Common myeloid progenitor, CD34-positive (primary cell): ENCODE results near the gene USP37.

Experiments
- CTCF ChIA-PET: fragments of 350-600 bp; sonication (Branson Sonifier 250); formaldehyde crosslinking; loops from one replicate; lab custom pipeline; 2021; ENCODE audit warnings: antibody characterized with exemption; lab: Charles Lee
- POLR2A ChIA-PET: fragments of 350-600 bp; sonication (Branson Sonifier 250); formaldehyde crosslinking; loops from one replicate; lab custom pipeline; 2021; ENCODE audit warnings: antibody characterized with exemption; lab: Charles Lee
- DNase-seq, 3 donors: peaks; one replicate each; pipeline versions ENCODE4 v3.0.0 to v3.0.0-alpha.2; 2013
- H3K27ac ChIP-seq, 2 experiments: 1 replicate in 1 of 2; 2 replicates in 1 of 2; pipeline ENCODE4 v1.7.0; 2013; ENCODE audit warnings: inconsistent platforms in 2 of 2, low read length in 2 of 2, mild to moderate bottlenecking in 2 of 2, low read depth in 1 of 2, moderate library complexity in 1 of 2; ENCODE audit not compliant: severe bottlenecking in 2 of 2, insufficient read depth in 1 of 2, poor library complexity in 1 of 2
- H3K27me3 ChIP-seq, 5 experiments: replicated peaks in 2 of 5; 1 replicate in 3 of 5; 2 replicates in 2 of 5; pipeline versions ENCODE4 v1.6.1 to v1.7.0; 2013; ENCODE audit warnings: low read length in 4 of 5, mild to moderate bottlenecking in 2 of 5, moderate library complexity in 2 of 5, inconsistent platforms in 1 of 5; ENCODE audit not compliant: insufficient read depth in 5 of 5, control insufficient read depth in 4 of 5
- H3K36me3 ChIP-seq, 4 experiments: 1 replicate in 2 of 4; 2 replicates in 2 of 4; pipeline versions ENCODE4 v1.6.1 to v1.7.0; 2013; ENCODE audit warnings: low read length in 3 of 4, control low read depth in 1 of 4, mild to moderate bottlenecking in 1 of 4; ENCODE audit not compliant: control insufficient read depth in 4 of 4, insufficient read depth in 4 of 4
- H3K4me1 ChIP-seq, 4 experiments: 1 replicate in 3 of 4; 2 replicates in 1 of 4; pipeline versions ENCODE4 v1.6.1 to v1.7.1; 2013; ENCODE audit warnings: low read length in 3 of 4, mild to moderate bottlenecking in 3 of 4, control low read depth in 1 of 4, inconsistent platforms in 1 of 4, moderate library complexity in 1 of 4; ENCODE audit not compliant: control insufficient read depth in 4 of 4, insufficient read depth in 4 of 4; ENCODE audit errors: control extremely low read depth in 1 of 4
- H3K4me3 ChIP-seq, 7 experiments: 1 replicate in 4 of 7; 2 replicates in 3 of 7; pipeline versions ENCODE4 v1.5.1 to v1.7.0; 2013; ENCODE audit warnings: mild to moderate bottlenecking in 7 of 7, low read length in 6 of 7, moderate library complexity in 6 of 7, inconsistent platforms in 2 of 7, low read depth in 2 of 7, control low read depth in 1 of 7; ENCODE audit not compliant: insufficient read depth in 4 of 7, control insufficient read depth in 1 of 7; ENCODE audit errors: extremely low read depth in 1 of 7
- H3K9me3 ChIP-seq, 5 experiments: 1 replicate in 4 of 5; 2 replicates in 1 of 5; pipeline versions ENCODE4 v1.6.1 to v1.7.1; 2013; ENCODE audit warnings: low read length in 4 of 5, mild to moderate bottlenecking in 2 of 5, inconsistent platforms in 1 of 5, low read depth in 1 of 5, moderate library complexity in 1 of 5; ENCODE audit not compliant: control insufficient read depth in 4 of 5, insufficient read depth in 2 of 5; ENCODE audit errors: control extremely low read depth in 1 of 5
- WGBS: methylation state at CpG from one replicate; pipeline ENCODE4 v1.1.5; 2013; ENCODE audit not compliant: insufficient coverage; 5-methylcytosine and 5-hydroxymethylcytosine counted together

The USP37 gene

GRCh38 chr2:218569661-218570500 is 1.7 kb upstream of the USP37 start:
- CTCF ChIA-PET, result interaction anchor here (1.6 kb wide), 1 partner anchor 16 kb away, joined by 5 read pairs; no protein-coding TSS in a partner anchor
- Histone ChIP-seq H3K27me3 (no peaks in the 10 kb centered on the region), H3K9me3 (no peaks in the 10 kb centered on the region), H3K4me3 (peak overlapping the region in 6 of 7 experiments; percentile 61 to 90 (median 80)), H3K36me3 (peaks cover 6 to 37% (median 12%) of the 10 kb centered on the region in 4 experiments), H3K4me1 (peaks cover 28 to 44% (median 38%) of the 10 kb centered on the region in 4 experiments), H3K27ac (peak overlapping the region; percentile 96 to 98)
- WGBS, result 0% methylated on average over 5 of the region's 10 CpGs
- peak in 2 of 3 donors; percentile 20 to 29 for DNase-seq
- POLR2A ChIA-PET, result interaction anchor here (0.7 kb wide), 1 partner anchor 20 kb away, joined by 3 read pairs; no protein-coding TSS in a partner anchor

GRCh38 chr2:218569038-218569431 is 884 bp upstream of the USP37 start:
- WGBS, result under 1% methylated on average over 31 of the region's 31 CpGs
- peak; percentile 48 to 84 (median 80) for DNase-seq
- Histone ChIP-seq H3K9me3 (no peaks in the 10 kb centered on the region), H3K4me1 (peaks cover 28 to 44% (median 38%) of the 10 kb centered on the region in 4 experiments), H3K27me3 (no peaks in the 10 kb centered on the region), H3K36me3 (peaks cover 3 to 34% (median 11%) of the 10 kb centered on the region in 4 experiments), H3K27ac (peak overlapping the region; percentile 96 to 98), H3K4me3 (peak overlapping the region; percentile 61 to 90 (median 77))
- ChIA-PET POLR2A (interaction anchor here (0.7 kb wide), 1 partner anchor 20 kb away, joined by 3 read pairs; no protein-coding TSS in a partner anchor), CTCF (no interaction called here)

- POLR2A ChIA-PET, result no interaction called here
- H3K36me3 ChIP-seq, result peaks cover 3 to 35% (median 13%) of the 10 kb centered on the region in 4 experiments
- H3K27ac ChIP-seq, result peak overlapping the region; percentile 97 to 98
- H3K9me3 ChIP-seq, result no peaks in the 10 kb centered on the region
- DNase-seq, result no peak
- peak overlapping the region; percentile 57 to 90 (median 82) for H3K4me3 ChIP-seq
- H3K27me3 ChIP-seq, result no peaks in the 10 kb centered on the region
- H3K4me1 ChIP-seq, result peaks cover 28 to 44% (median 38%) of the 10 kb centered on the region in 4 experiments
- WGBS, result 1% methylated on average over 19 of the region's 19 CpGs
- CTCF ChIA-PET, result interaction anchor here (0.9 kb wide), 1 partner anchor 9 kb away, joined by 3 read pairs; no protein-coding TSS in a partner anchor
These were observed 358 bp downstream of the USP37 start for GRCh38 chr2:218567797-218568189.

- DNase-seq, result peak in 2 of 3 donors; percentile 46 to 58
- Histone ChIP-seq H3K4me1 (peaks cover 28 to 44% (median 38%) of the 10 kb centered on the region in 4 experiments), H3K36me3 (peaks cover 0 to 38% (median 13%) of the 10 kb centered on the region in 4 experiments), H3K4me3 (peak overlapping the region in 1 of 7 experiments; percentile 90), H3K27me3 (no peaks in the 10 kb centered on the region), H3K9me3 (no peaks in the 10 kb centered on the region), H3K27ac (no peak overlapping the region)
- 40% methylated on average over 1 of the region's 1 CpG for WGBS
- CTCF ChIA-PET, result no interaction called here
- POLR2A ChIA-PET, result no interaction called here
These were observed 1.9 kb downstream of the USP37 start for GRCh38 chr2:218566296-218566695.

- DNase-seq, result no peak
- ChIA-PET CTCF (interaction anchor here (1.2 kb wide), 1 partner anchor 14 kb away, joined by 3 read pairs; no protein-coding TSS in a partner anchor), POLR2A (no interaction called here)
- Histone ChIP-seq H3K4me1 (peaks cover 10 to 24% (median 22%) of the 10 kb centered on the region in 4 experiments), H3K4me3 (no peak overlapping the region), H3K27ac (no peak overlapping the region), H3K9me3 (no peaks in the 10 kb centered on the region), H3K36me3 (peaks cover 3 to 39% (median 17%) of the 10 kb centered on the region in 4 experiments), H3K27me3 (no peaks in the 10 kb centered on the region)
- WGBS, result no CpG with 5 or more reads among the region's 1 CpG
These were observed 4.1 kb downstream of the USP37 start for GRCh38 chr2:218564056-218564455.

GRCh38 chr2:218558986-218559385 is 9.2 kb downstream of the USP37 start:
- Histone ChIP-seq H3K4me1 (peaks cover 0 to 6% (median 4%) of the 10 kb centered on the region in 4 experiments), H3K4me3 (no peak overlapping the region), H3K9me3 (no peaks in the 10 kb centered on the region), H3K27me3 (no peaks in the 10 kb centered on the region), H3K27ac (no peak overlapping the region), H3K36me3 (peaks cover 8 to 48% (median 23%) of the 10 kb centered on the region in 4 experiments)
- no peak for DNase-seq
- ChIA-PET CTCF (interaction anchor here (1.3 kb wide), 1 partner anchor 9 kb away, joined by 3 read pairs; the partner anchor contains the start of gene USP37), POLR2A (no interaction called here)
- 100% methylated on average over 2 of the region's 3 CpGs for WGBS
